Tibial nerve (tissue), 4 donors: ENCODE measurements around the gene CYP19A1.
"Not testable (repeated sequence)": the region's sequence is repeated elsewhere in the genome, so short reads cannot be mapped to it uniquely, and the experiment has no call there.

Experiments used
- CTCF ChIP-seq, 5 experiments: fragments of 200-600 bp in 3 of 5; fragments of 450-650 bp in 2 of 5; sonication (generic) in 3 of 5; IDR thresholded peaks; one replicate each; pipeline ENCODE4 v1.5.1; 2016 to 2019; ENCODE audit warnings: antibody characterized with exemption in 5 of 5, mild to moderate bottlenecking in 3 of 5, moderate library complexity in 2 of 5
- EP300 ChIP-seq, 2 donors: sonication (generic); formaldehyde crosslinking; IDR thresholded peaks; one replicate each; pipeline ENCODE4 v1.6.1; 2017; ENCODE audit warnings: antibody characterized with exemption in 2 of 2, mild to moderate bottlenecking in 1 of 2

DNA sequence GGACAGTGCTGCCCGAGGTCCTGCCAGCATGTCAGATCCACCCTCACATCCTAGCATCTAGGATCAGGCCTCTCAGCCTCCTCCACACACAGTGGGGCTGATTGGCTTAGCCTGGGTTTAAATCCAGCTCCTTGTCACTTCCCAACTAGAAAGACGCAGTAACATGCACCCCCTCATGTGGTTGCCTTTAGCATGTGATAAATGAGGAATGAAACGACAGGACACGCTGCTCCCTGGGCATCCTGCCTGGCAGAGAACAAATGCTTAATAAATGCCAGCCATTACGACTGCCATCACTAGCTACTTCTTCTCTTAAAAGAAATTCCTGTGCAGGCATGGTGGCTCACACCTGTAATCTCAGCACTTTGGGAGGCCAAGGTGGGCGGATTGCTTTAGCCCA is 149.6 kb downstream of the CYP19A1 start:
- not testable (repeated sequence) for TF ChIP-seq CTCF, EP300 (IDR thresholded peaks at IDR 0.05)
